Measurements from ENCODE around the gene NXN.

- TF ChIP-seq GATA2 (IDR thresholded peaks at IDR 0.05; ENCODE audit: low read depth, low read length) (no peak), GATA3 (IDR thresholded peaks at IDR 0.05; ENCODE audit: low read depth, low read length) (no peak)
Measured at GRCh38 chr17:859061-859823, 120.3 kb downstream of the NXN start.
